ENCODE results near the gene DIP2B. TPM values are rescaled to one million over a fixed set of nuclear protein-coding genes. Genes with fewer than 3 reads are reported as not detected.

Gene DIP2B
- total RNA-seq, 3 donors from 2014 or later = 28.3 to 39.8 (median 34.7) TPM

GRCh38 chr12:50563434-50563787 lies 58.6 kb downstream of the DIP2B start:
- Histone ChIP-seq H3K9me3 (no peaks in the 10 kb centered on the region), H3K4me3 (no peak overlapping the region), H3K36me3 (ENCODE audit: low read depth) (no peaks in the 10 kb centered on the region), H3K4me1 (ENCODE audit: low read depth) (peaks cover 13% of the 10 kb centered on the region)
- no peak for TF ChIP-seq CTCF (IDR thresholded peaks at IDR 0.05)
- ATAC-seq (peak; percentile 68), DNase-seq (no peak)
- intact Hi-C loops (cut with DNase I, micrococcal nuclease) = no loop called here

DNA sequence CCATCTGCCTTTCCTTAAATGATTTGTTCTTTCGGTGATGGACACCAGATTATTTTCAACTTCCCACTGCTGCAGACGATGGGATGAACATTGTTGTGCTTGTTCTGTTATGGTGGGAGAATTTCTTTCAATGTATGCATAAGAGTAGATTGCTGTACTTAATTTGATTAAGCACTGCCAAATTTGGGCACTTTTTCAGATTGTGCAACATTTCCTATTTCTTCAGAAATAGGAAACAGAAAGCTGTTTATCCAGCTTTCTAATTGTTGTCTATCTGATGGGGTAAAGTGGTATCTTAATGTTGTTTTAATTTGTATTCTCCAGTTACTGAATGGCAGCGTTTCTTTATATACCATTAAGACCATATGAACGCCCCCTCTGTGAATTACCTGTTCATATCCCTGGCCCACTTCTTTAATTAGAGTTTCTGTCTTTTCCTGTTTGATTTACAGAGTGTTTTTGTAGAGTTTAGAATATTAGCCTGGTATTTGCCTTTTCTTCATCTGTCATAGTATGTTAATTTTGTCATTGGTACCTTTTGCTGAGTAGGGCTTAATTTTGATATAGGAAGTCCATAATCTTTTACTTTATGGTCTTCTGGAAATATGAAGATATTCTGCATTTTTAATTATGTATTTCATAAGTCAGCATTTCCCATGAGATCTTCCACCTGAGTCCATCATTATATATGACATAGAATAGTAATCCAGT lies 59.6 kb downstream of the DIP2B start:
- no peak for ATAC-seq
- H3K4me3 ChIP-seq = no peak overlapping the region
- no peak for TF ChIP-seq CTCF (IDR thresholded peaks at IDR 0.05)
- H3K4me1 ChIP-seq (ENCODE audit: low read depth) = peaks cover 17% of the 10 kb centered on the region
- no peak for DNase-seq
- no peaks in the 10 kb centered on the region for H3K9me3 ChIP-seq
- no peaks in the 10 kb centered on the region for H3K36me3 ChIP-seq (ENCODE audit: low read depth)
- intact Hi-C loops (cut with DNase I, micrococcal nuclease) = no loop called here

GRCh38 chr12:50564948-50565297 lies 60.1 kb downstream of the DIP2B start:
- H3K36me3 ChIP-seq (ENCODE audit: low read depth) = no peaks in the 10 kb centered on the region
- no peak overlapping the region for H3K4me3 ChIP-seq
- ATAC-seq (no peak), DNase-seq (no peak)
- intact Hi-C loops (cut with DNase I, micrococcal nuclease) = no loop called here
- no peak for TF ChIP-seq CTCF (IDR thresholded peaks at IDR 0.05)
- no peaks in the 10 kb centered on the region for H3K9me3 ChIP-seq
- peaks cover 17% of the 10 kb centered on the region for H3K4me1 ChIP-seq (ENCODE audit: low read depth)

DNA sequence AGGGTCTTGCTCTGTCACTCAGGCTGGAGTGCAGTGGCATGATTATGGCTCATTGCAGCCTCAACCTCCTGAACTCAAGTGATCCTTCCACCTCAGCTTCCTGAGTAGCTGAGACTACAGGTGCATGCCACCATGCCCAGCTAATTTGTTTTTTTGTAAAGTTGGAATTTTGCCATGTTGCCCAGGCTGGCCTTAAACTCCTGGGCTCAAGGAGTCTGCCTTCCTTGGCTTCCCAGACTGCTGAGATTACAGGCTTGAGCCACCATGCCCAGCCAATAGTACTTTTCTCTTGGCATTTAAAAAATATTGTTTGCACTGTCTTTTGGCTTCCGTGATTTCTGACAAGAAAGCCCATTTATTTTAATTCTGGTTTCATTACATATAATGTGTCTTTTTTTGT lies 61.3 kb downstream of the DIP2B start:
- ATAC-seq (no peak), DNase-seq (no peak)
- Histone ChIP-seq H3K36me3 (ENCODE audit: low read depth) (no peaks in the 10 kb centered on the region), H3K4me3 (no peak overlapping the region), H3K4me1 (ENCODE audit: low read depth) (peaks cover 17% of the 10 kb centered on the region), H3K9me3 (no peaks in the 10 kb centered on the region)
- intact Hi-C loops (cut with DNase I, micrococcal nuclease) = no loop called here
- TF ChIP-seq CTCF (IDR thresholded peaks at IDR 0.05) = no peak

GRCh38 chr12:50567926-50568325 lies 63.1 kb downstream of the DIP2B start:
- no peak for TF ChIP-seq CTCF (IDR thresholded peaks at IDR 0.05)
- DNase-seq (no peak), ATAC-seq (peak; percentile 66)
- intact Hi-C loops (cut with DNase I, micrococcal nuclease) = no loop called here
- Histone ChIP-seq H3K4me1 (ENCODE audit: low read depth) (peaks cover 23% of the 10 kb centered on the region), H3K4me3 (no peak overlapping the region), H3K9me3 (no peaks in the 10 kb centered on the region), H3K36me3 (ENCODE audit: low read depth) (no peaks in the 10 kb centered on the region)
